NCI-H2196 (cell line): ENCODE results near the gene ASTN1.

Experiments used
- DNase-seq: peaks from one replicate; lab custom pipeline; 2025; ENCODE audit not compliant: unreplicated experiment; lab: John Stamatoyannopoulos, UW

ASTN1 gene

DNA sequence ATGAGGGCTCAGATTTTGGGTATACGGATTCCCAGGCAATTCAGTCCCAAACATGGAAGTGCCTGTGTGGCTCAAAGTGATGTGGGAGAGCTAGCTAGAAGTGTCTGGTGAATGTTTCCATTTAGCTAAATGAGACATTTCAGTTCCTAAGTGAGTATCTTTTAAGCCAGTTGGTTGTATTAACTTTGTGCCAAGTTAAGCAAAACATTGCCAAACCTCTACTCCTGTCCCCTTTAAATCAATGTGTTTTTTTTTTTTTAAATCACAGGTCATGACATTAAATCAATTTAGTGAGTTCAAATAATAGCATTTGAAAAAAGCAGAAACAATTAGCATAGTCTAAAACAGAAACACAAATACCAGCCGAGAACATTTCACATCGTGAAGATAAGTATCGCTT is 230.1 kb downstream of the ASTN1 start:
- DNase-seq, result no peak

DNA sequence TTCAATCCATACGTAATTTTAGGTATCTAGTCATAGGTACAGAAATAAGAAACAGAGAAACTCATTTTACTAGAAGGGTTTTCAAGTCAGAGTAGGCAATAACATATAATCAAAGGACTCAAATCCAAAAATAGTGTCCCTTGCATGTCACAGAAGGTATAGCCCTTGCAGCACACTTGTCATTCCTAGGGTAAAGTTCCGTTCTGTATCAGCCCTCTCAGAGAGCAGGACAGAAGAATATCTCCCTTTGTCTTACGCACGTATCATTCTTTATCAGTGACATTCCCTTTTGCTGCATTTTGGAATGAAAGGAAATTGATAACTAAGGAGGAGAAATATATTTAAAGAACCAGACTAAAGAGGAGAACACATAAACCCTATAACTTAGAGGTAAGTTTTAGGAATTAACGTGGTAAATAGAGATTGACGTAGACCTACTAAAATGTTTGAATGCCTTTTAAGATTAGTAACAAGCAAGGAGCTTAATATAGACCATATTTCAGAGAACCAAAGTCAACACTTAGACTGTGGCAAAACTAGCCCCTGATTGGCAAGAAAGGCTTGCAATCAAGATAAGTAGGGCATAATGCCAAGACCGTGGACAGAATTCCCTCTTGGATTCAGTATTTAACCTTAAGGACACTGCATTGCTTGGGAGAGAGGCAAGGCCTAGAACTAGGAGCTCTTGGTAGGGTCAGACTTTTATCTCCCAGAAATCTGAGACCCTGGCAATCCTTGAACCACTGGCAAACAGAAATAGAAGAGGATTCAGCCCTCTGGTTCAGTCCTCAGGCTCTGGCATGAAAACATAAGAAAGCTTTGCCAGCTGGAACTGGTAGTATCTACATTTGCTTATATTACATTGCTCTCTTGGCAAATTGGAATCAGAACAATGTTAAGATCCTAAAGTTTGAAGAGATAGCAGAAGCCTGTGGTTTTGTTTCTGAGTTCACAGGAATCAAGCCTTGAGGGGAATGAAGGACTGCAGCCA is 232.1 kb downstream of the ASTN1 start:
- no peak for DNase-seq

DNA sequence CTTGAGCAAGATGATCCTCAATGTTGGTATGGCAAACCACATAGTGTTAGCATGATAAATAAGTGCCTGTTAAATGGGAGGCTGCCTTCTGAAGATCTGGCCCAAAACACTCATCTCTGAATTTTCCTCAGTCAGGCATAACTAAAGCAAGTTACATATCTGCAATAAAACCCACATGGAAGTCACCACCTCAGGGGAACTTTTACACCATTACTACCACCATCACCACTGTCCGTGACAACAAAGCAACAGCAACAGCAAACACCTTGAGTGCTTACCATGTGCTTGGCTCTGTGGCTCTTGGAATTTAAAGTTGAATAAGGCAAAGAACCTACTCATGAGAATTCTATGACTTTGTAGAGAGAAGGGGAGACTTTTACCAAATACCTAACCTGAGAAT is 233.0 kb downstream of the ASTN1 start:
- no peak for DNase-seq

DNA sequence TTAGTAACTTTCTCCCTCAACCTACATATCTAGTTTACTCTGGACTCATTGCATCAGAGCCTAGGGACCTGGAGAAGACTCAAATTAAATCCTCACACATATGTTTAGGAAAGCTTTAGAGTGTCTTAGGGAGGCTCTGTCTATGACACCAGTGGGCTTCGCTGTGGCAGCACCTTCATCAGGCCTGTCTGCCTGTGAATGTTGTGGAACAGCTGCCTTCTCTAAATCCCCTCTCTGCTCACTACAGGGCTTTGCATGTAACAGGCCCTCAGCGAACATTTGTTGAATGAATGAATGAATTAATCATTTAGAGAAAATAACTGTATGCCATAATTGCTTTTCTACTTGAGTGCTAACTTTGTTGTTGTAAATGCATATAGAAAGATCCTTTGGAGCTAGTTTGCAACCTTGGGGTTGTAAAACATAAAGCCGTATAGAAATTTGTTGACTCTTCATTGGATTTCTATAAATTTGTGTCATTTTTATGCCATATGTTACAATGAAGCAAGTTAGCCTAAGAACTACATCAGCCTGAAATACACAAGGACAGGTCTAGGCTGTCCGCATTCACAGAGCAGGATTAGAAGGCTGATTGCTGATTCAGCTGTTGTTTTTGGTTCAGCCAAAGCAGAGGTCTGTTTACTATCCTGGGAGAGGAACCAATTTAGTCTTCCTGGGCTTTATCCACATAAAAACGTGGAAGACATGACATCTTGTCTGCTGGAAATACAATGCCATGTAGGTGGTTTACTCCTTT is 238.0 kb downstream of the ASTN1 start:
- DNase-seq, result no peak

DNA sequence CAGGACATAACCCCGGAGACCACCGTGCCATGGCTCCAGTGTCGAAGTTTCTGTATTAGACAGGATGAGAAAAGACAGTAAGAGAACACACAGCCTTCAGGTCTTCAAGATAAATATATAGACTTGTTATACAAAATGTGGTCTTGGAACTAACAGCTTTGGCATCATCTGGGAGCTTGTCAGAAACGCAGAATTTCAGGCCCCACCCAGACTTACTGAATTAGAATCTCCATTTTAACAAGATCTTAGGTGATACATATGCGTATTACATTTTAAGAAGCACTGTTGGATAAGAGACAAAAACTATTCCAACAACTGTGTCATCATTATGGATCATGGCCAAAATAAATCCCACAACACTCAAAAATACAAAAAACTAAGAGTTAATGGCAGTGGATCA is 239.3 kb downstream of the ASTN1 start:
- DNase-seq, result no peak

DNA sequence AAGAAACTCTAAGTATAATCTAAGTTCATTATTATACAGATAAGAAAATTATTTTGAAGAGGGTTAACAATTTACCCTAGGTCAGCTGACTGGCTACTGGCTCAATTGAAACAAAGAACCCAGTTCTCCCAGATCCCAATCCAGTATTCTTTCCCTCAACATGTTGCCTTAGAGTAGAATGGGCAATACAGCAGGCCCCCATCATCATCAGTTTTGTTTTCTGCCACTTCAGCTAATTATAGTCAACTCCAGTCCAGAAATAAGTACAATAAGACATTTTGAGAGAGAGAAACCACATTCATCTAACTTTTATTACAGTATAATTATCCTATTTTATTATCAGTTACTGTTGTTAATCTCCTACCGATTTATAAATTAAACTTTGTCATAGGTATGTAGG is 241.2 kb downstream of the ASTN1 start:
- DNase-seq, result no peak

DNA sequence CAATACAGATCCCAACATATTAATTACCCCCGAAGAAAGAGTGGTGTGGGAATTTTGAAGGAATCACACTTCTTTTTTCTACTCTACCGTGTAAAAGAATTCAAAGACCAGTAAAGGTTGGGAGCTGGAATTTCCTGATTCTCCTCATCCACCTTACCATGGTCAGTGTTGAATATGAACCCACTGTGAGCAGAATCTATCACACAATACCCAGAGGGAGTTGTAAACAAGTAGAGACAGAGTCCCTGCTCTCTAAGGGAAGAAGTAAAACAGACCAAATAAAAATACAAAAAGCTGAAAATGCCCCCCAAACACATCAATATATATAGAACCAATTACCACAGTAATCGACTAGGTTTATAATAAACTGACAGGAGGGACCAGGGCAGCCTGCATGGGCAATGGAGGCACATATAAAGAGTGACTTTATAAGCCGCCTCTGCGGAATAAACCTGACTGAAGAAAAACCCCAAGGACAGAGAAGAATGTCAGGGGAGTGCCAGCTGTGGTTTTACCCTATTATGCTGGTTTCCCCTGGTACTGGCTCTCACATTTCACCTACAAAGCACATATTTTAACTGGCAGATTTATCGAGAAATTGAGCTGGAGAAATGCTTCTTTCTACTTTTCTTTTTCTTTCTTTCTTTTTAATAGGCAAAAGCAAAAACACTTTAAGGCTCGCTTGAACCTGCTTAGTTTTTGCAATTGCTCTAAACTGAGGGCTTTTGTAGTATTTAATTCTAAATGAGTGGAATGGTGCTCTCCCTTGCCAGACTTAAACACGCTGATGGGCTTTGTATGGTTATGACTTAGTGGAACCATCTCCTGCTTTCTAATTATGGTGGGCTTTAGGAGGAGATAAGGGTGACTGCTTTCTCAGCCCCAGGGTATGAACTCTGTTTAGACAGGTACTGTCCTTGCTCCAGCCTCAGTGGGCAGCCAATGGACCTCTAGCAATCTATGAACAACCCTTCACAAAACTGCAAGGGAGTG is 244.8 kb downstream of the ASTN1 start:
- DNase-seq, result no peak

DNA sequence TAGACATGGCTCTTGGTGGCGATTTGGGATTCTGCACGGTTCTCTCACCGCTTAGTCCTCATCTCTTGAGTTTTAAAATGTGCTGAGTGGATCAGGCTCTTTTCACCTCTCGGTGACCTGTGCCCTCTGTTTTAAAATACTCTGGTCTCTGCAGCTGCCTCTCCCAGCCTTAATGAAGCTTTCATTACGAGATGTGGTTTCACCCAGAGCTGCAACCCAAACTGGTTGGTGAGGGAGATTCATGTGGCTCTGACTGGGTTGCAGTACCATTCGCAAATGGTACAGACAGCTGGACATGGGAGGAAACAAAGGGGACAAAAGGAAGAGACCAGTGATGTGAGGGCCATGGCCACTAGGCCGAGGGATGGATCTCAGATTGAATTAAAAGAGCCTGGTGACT is 258.9 kb downstream of the ASTN1 start:
- no peak for DNase-seq

DNA sequence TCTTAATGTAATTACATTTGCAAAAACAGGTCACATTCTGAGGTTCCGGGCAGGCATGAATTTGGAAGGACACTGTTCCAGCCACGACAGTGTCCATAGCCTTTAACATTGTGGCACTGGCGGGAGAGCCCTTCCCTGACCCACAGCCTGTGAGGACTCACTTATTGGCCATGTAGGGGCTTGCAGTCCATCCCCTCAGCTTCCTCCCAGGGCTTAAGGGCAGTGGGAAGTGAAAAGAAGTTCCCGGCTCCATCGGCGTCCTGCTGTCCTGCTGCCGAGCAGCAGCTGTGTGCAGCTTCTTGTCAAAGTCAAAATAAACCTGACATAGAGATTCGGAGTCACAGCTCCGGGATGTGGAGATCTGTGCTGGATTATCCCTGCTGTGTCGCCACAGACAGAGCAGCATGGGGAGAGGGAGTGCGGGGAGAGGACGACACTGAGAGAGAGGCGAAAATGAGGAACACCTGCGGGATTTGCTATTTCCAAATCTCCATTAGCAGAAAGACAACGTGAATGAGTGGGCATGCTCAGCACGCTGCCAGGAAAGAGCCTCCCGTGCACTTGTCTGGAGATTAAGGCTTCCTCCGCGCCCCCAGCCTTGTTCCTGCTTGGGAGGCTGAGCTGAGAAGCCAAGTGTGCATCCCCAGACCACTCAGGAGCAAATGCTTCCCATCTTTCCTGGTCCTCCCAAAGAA is 260.3 kb downstream of the ASTN1 start:
- DNase-seq, result no peak

DNA sequence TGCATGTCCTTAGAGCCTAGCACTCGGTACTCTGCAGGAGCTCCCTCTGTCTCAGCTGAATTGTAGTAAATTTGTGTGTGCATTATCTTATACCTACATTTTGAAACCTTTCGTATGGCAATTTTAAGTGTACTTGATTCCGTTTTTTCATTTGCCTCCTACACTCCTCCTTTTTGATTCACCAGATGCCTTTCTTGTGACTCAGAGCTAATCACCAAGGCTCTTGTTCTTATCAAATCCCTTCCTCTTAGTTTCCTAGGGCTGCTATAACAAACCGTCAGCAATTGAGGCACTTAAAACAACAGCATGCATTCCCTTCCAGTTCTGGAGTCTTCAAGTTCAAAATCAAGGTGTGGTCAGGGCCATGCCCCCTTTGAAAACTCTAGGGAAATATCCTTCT is 261.0 kb downstream of the ASTN1 start:
- no peak for DNase-seq

DNA sequence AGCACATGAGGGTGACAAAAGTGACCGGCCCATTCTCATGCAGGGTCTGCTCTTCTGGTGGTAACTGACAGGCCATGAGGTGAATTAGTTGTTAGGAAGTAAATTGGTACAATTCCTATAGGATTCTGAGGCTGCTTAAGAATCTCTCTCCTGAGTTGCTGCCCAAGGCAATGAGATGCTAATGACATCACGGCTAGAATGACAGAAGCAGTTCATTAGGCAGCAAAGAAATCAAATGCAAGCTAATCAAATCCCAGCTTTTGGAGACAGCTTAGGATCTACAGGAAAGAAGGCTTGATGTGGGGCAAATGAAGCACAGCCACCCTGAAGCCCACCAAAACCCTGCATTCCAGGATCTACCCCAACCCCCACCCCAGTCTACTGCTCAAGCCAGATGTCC is 265.2 kb downstream of the ASTN1 start:
- no peak for DNase-seq

DNA sequence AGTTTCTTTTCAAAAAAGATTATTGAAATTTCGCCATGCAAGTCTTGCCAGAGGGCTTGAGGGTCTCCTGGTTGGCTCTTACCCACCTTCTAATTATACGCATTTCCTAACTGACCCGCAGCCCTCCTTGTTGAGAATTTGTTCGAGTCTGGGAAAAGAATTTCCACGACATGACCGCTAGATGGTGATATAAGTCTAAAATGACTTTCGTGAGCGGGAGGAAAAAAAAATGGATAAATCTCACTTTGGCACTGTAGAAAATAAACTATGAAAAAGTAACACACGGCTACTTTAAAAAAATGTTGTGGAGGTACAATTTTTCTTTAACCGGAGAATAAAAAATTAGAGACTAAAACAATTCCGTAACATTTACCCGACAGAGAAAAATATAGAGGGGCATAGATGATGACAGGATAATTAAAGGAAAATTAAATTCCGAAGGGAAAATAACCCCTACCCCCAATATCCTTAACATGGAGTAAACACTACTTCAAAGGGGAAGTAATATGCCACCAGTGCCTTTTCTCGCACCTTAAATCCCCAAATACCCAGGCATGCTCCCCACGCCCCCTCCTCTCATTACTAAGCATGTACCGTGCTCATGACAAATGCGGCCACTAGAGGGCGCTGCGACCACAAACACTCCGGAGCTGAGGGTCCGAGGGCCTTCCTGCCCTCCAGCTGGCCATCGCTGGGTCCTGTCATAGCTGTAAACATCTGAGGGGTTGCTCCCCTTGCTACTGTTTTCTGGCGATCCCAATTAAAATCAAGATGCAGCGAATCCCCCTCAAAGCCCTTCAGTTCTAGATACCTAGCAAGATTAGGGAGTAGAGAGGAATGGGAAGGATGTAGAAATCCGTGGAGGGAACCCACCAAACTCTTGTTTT is 266.9 kb downstream of the ASTN1 start:
- DNase-seq, result peak; percentile 55

DNA sequence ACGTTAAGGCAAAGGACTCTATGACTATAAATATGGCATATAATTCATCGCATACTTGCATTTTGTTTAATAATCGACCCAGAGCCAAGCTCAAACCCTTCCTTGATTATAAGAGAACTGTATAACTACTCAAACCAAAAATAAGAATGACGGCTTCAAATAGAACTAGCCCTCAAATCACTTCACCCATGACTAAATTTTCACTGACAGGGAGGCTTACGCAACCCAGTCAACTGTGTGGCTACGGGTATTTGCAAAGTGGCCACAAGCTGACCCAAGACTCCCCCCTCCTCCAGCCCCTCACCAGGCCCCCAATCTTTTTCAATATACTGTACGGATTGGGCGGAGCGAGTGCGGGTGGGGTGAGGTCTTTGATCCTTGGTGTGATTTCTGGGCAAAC is 268.3 kb downstream of the ASTN1 start:
- DNase-seq, result no peak

DNA sequence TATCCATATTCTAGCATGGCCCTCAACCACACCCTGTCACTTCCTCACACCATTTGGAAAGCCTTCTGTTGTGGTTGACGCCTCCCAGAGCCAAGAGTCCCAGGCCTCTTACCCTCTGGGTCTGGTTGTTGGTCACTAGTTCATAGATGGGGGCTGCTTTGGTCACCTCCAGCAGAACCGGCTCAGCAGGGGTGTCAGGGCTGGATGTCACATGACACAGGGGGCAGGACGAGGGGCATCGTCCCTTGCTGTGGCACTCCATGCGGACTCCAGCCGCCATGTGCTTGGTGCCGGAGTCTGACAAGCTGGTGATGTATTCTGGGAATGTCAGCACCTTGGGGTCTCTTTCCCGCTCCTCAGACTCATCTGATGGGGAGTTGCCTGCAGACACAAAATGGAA is 270.1 kb downstream of the ASTN1 start:
- DNase-seq, result no peak

DNA sequence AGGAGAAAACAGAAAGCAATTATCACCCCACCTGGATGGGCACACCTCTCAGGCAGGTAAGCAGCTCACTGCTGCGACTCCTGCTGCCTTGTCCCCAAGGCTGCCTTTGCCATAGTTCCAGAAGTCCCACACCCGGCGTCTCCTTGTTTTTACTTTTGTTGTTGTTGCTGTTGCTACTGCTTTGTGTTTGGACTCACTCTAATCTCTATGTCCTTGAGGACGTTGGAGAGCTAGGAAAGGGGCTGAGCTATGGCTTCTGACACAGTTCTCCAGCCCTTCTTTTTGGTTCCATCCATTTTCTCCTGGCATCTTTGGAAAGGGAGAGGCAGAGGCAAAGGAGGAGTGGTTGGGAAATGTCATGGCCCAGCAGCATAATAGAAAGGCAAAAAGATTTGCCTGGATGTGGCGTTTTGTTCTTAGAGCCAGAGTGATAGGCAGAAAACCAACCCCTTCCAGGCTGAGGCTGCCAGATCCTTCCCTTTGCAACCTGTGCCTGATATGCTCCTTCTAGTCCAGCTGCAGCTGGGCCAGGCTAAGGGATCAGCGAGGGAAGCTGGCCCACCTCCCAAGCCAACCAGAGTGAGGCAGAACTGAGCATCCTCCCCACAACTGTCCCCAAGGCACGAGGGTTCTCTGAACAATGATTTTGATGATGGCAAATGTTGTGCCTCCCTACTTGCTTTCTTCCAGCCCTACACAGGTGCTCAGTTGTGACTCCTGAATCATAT is 270.7 kb downstream of the ASTN1 start:
- DNase-seq, result no peak

DNA sequence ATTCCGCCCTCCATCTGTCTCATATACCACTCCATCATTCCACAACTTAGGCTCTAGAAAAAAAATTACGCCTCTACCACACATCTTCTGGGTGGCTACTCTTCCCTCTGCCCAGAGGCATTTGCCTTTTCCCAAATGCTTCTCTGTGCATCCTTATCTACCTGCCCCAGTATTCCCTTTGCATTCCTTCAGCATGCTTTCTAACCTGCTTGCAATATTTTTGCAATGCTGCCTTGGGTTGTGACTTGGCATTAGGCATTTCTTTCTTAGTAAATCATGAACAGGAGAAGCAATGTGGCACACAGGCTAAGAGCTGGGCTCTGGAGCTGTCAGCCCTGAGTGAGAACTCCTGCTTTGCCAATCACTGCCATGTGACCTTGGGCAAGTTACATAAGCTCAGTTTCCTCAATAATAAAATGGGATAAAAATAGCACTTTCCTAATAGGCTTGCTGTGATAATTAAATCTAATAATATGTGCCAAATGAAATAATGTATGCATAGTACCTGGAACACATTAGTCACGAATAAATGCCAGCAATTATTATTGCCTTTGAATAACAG is 276.0 kb downstream of the ASTN1 start:
- no peak for DNase-seq

DNA sequence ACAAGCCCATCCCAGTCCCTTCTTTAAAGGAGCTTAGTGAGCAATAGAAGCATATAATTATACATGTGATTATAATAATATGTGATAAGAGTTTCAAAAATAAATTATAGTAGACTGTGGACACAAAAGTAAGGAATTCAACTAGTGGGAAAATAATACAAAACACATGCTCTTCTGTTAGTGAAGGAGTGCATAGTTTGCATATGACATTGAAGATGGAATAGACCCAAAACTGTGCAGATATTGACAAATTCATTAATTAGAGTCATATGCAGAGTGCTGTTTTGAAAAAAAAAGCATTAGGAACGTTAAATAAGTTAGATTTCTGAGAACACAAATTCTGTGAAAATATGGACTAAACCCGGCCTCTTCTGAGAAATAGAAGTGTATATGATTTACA is 278.8 kb downstream of the ASTN1 start:
- no peak for DNase-seq

DNA sequence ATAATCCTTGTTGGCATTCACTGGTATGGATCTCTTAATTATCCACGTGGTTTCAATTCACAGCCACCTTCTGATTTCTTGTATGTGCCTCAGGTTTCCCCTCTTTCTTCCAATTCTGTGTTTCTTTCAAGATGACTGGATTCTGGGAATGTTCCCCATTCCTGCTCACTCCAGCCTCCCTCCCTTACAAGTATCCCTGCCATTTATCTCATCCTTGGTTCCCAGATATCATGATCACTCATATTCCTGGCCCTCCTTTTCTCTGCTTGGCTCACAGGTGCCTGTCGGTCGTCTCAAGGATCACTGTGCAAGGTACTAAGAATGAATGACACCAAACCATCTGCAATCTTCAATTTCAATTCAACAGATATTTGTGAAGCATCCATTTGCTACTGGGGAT is 279.2 kb downstream of the ASTN1 start:
- no peak for DNase-seq
